H9 (cell line): ENCODE data around the gene MIPOL1. TPM values are rescaled to one million over a fixed set of nuclear protein-coding genes. Genes with fewer than 3 reads are reported as not detected.

Experiments used
- DNase-seq: peaks from one replicate; pipeline ENCODE4 v3.0.0-alpha.2; 2017
- H2AFZ ChIP-seq: one replicate; pipeline ENCODE4 v1.6.1; 2013; ENCODE audit warnings: mild to moderate bottlenecking, low read length, control low read depth, moderate library complexity
- H2AK5ac ChIP-seq: 2 replicates; pipeline ENCODE4 v1.6.1; 2013; ENCODE audit warnings: low read length, control low read depth, mixed read lengths; ENCODE audit not compliant: insufficient read length
- H2BK120ac ChIP-seq: one replicate; pipeline ENCODE4 v1.6.1; 2013; ENCODE audit warnings: low read depth, mild to moderate bottlenecking, low read length, control low read depth, inconsistent platforms; ENCODE audit not compliant: poor library complexity, severe bottlenecking
- H2BK12ac ChIP-seq: 2 replicates; pipeline ENCODE4 v1.6.1; 2013; ENCODE audit warnings: low read length, control low read depth, mixed read lengths, low read depth; ENCODE audit not compliant: insufficient read length
- H2BK15ac ChIP-seq: 2 replicates; pipeline ENCODE4 v1.6.1; 2013; ENCODE audit warnings: low read depth, low read length, control low read depth
- H2BK20ac ChIP-seq: one replicate; pipeline ENCODE4 v1.6.1; 2013; ENCODE audit warnings: low read depth, mild to moderate bottlenecking, low read length, control low read depth, inconsistent platforms; ENCODE audit not compliant: poor library complexity, severe bottlenecking
- H2BK5ac ChIP-seq: 2 replicates; pipeline ENCODE4 v1.6.1; 2013; ENCODE audit warnings: low read length, control low read depth, mixed read lengths; ENCODE audit not compliant: insufficient read length
- H3K14ac ChIP-seq: 2 replicates; pipeline ENCODE4 v1.6.1; 2013; ENCODE audit warnings: low read length, control low read depth; ENCODE audit not compliant: insufficient read depth
- H3K18ac ChIP-seq: 2 replicates; pipeline ENCODE4 v1.6.1; 2013; ENCODE audit warnings: low read depth, mild to moderate bottlenecking, mixed read lengths, low read length, control low read depth; ENCODE audit not compliant: insufficient read length
- H3K23ac ChIP-seq: 2 replicates; pipeline ENCODE4 v1.6.1; 2013; ENCODE audit warnings: low read length, control low read depth, mixed read lengths, low read depth; ENCODE audit not compliant: insufficient read length
- H3K23me2 ChIP-seq: 2 replicates; pipeline ENCODE4 v1.6.1; 2013; ENCODE audit warnings: low read depth, mild to moderate bottlenecking, mixed read lengths, low read length, control low read depth; ENCODE audit not compliant: insufficient read length, poor library complexity, severe bottlenecking
- H3K27ac ChIP-seq: 2 replicates; pipeline ENCODE4 v1.5.1; 2013; ENCODE audit warnings: low read length, control low read depth, mixed read lengths, low read depth; ENCODE audit not compliant: insufficient read length
- H3K27me3 ChIP-seq: 2 replicates; pipeline ENCODE4 v1.6.1; 2013; ENCODE audit warnings: low read length, control low read depth, inconsistent platforms; ENCODE audit not compliant: insufficient read depth
- H3K4ac ChIP-seq: 2 replicates; pipeline ENCODE4 v1.6.1; 2013; ENCODE audit warnings: low read depth, mild to moderate bottlenecking, control low read depth, inconsistent platforms, low read length, moderate library complexity
- H3K4me1 ChIP-seq: 2 replicates; pipeline ENCODE4 v1.6.1; 2013; ENCODE audit warnings: low read length, control low read depth, inconsistent platforms; ENCODE audit not compliant: insufficient read depth
- H3K4me2 ChIP-seq: 2 replicates; pipeline ENCODE4 v1.6.1; 2013; ENCODE audit warnings: low read length, control low read depth, mixed read lengths; ENCODE audit not compliant: insufficient read length, insufficient read depth
- H3K56ac ChIP-seq: 2 replicates; pipeline ENCODE4 v1.6.1; 2013; ENCODE audit warnings: low read depth, mild to moderate bottlenecking, mixed read lengths, low read length, control low read depth; ENCODE audit not compliant: insufficient read length
- H3K79me1 ChIP-seq: 2 replicates; pipeline ENCODE4 v1.6.1; 2013; ENCODE audit warnings: low read depth, mild to moderate bottlenecking, moderate library complexity, low read length, control low read depth, inconsistent platforms; ENCODE audit not compliant: insufficient read depth, poor library complexity, severe bottlenecking
- H3K79me2 ChIP-seq: 2 replicates; pipeline ENCODE4 v1.6.1; 2013; ENCODE audit warnings: low read length, control low read depth, inconsistent platforms; ENCODE audit not compliant: insufficient read depth
- H3K9ac ChIP-seq: 2 replicates; pipeline ENCODE4 v1.6.1; 2013; ENCODE audit warnings: low read length, control low read depth, mixed read lengths; ENCODE audit not compliant: insufficient read length; ENCODE audit errors: extremely low read depth
- H3K9me3 ChIP-seq: one replicate; pipeline ENCODE4 v1.6.1; 2013; ENCODE audit warnings: low read depth, low read length, inconsistent platforms; ENCODE audit not compliant: control insufficient read depth
- H3T11ph ChIP-seq: one replicate; pipeline ENCODE4 v1.6.1; 2013; ENCODE audit warnings: mild to moderate bottlenecking, low read length, control low read depth, inconsistent platforms
- H4K20me1 ChIP-seq: one replicate; pipeline ENCODE4 v1.6.1; 2013; ENCODE audit not compliant: control insufficient read depth, insufficient read length, insufficient read depth
- H4K5ac ChIP-seq: 2 replicates; pipeline ENCODE4 v1.6.1; 2013; ENCODE audit warnings: low read depth, mild to moderate bottlenecking, mixed read lengths, low read length, control low read depth; ENCODE audit not compliant: insufficient read length
- H4K8ac ChIP-seq: replicated peaks from 2 replicates; pipeline ENCODE4 v1.6.1; 2013; ENCODE audit warnings: low read length, control low read depth, mixed read lengths, low read depth; ENCODE audit not compliant: insufficient read length
- H4K91ac ChIP-seq: 2 replicates; pipeline ENCODE4 v1.6.1; 2013; ENCODE audit warnings: low read depth, mild to moderate bottlenecking, moderate library complexity, mixed read lengths, low read length, control low read depth; ENCODE audit not compliant: insufficient read length
- H3K27ac Mint-ChIP-seq, 3 experiments: 2 replicates in 2 of 3; 3 replicates in 1 of 3; pipeline ENCODE4 v1.8.0; 2020 to 2021; ENCODE audit warnings: mixed read lengths in 3 of 3, mild to moderate bottlenecking in 1 of 3, moderate library complexity in 1 of 3
- H3K27me3 Mint-ChIP-seq: 2 replicates; pipeline ENCODE4 v1.8.0; 2021; ENCODE audit warnings: low read depth, mild to moderate bottlenecking, moderate library complexity, mixed read lengths
- H3K36me3 Mint-ChIP-seq, 3 experiments: 2 replicates in 2 of 3; 3 replicates in 1 of 3; pipeline ENCODE4 v1.8.0; 2020 to 2021; ENCODE audit warnings: low read depth in 3 of 3, mixed read lengths in 3 of 3; ENCODE audit not compliant: insufficient read depth in 1 of 3
- H3K4me1 Mint-ChIP-seq, 2 experiments: 2 replicates each; pipeline ENCODE4 v1.8.0; 2020; ENCODE audit warnings: mixed read lengths in 2 of 2
- H3K4me3 Mint-ChIP-seq, 2 experiments: 2 replicates in 1 of 2; 3 replicates in 1 of 2; pipeline ENCODE4 v1.8.0; 2020 to 2021; ENCODE audit warnings: mild to moderate bottlenecking in 2 of 2, mixed read lengths in 2 of 2, moderate library complexity in 1 of 2
- H3K9me3 Mint-ChIP-seq, 2 experiments: 2 replicates in 1 of 2; 3 replicates in 1 of 2; pipeline ENCODE4 v1.8.0; 2020; ENCODE audit warnings: mild to moderate bottlenecking in 2 of 2, mixed read lengths in 2 of 2, moderate library complexity in 1 of 2
- CTCF ChIP-seq: fragments of 200-600 bp; sonication (generic); conservative IDR thresholded peaks from 3 replicates; pipeline ENCODE4 v1.8.0; 2021; ENCODE audit warnings: antibody characterized with exemption, mild to moderate bottlenecking
- WGBS: extraction: QIAGEN DNeasy Blood & Tissue Kit; methylation state at CpG from one replicate; pipeline ENCODE4 v1.1.7; 2013; ENCODE audit warnings: missing lambda C conversion rate, low lambda C conversion rate, mixed read lengths; ENCODE audit not compliant: insufficient read length; ENCODE audit errors: extremely low coverage; 5-methylcytosine and 5-hydroxymethylcytosine counted together
- total RNA-seq: library from RNA; stranded (reverse); gene quantifications from 2 replicates; pipeline ENCODE4 v1.2.1, GENCODE V29; 2021

The MIPOL1 gene
- total RNA-seq, 1 experiment from 2014 or later: 15.6 TPM

GRCh38 chr14:37428954-37429353 lies 231.2 kb downstream of the MIPOL1 start:
- Histone ChIP-seq H3K4me1 (no peaks in the 10 kb centered on the region; the same call in 1 of the 2 replicates), H3K27me3 (no peaks in the 10 kb centered on the region), H3K9ac (no peak overlapping the region), H2BK120ac (no peak overlapping the region), H2BK20ac (no peak overlapping the region), H3K79me2 (no peaks in the 10 kb centered on the region), H3K23ac (no peak overlapping the region), H3T11ph (no peak overlapping the region), H2BK15ac (no peak overlapping the region), H4K20me1 (no peaks in the 10 kb centered on the region), H3K79me1 (no peaks in the 10 kb centered on the region), H2AK5ac (no peak overlapping the region), H4K8ac (no peak overlapping the region), H2BK12ac (no peak overlapping the region), H3K23me2 (no peaks in the 10 kb centered on the region), H3K14ac (no peak overlapping the region), H2BK5ac (no peak overlapping the region), H3K4me2 (no peak overlapping the region), H4K91ac (no peak overlapping the region), H3K27ac (no peak overlapping the region), H3K18ac (no peak overlapping the region), H4K5ac (no peak overlapping the region), H2AFZ (no peak overlapping the region), H3K9me3 (no peaks in the 10 kb centered on the region), H3K56ac (no peak overlapping the region), H3K4ac (no peak overlapping the region)
- no peak for DNase-seq
- WGBS: no CpG with 5 or more reads among the region's 1 CpG
- no peaks in the 10 kb centered on the region for H3K27me3 Mint-ChIP-seq
- H3K36me3 Mint-ChIP-seq: peaks cover 3 to 9% (median 7%) of the 10 kb centered on the region in 3 experiments; a peak in 3 of 7 replicates
- H3K27ac Mint-ChIP-seq: no peak overlapping the region; a peak in 1 of 7 replicates
- peaks cover 2 to 3% of the 10 kb centered on the region in 2 experiments; a peak in 3 of 5 replicates for H3K9me3 Mint-ChIP-seq
- no peak overlapping the region for H3K4me3 Mint-ChIP-seq
- H3K4me1 Mint-ChIP-seq: peaks cover 4 to 6% of the 10 kb centered on the region in 2 experiments
- no peak for TF ChIP-seq CTCF
